B cell (primary cell): ENCODE results near the gene SLC2A6. TPM values are rescaled to one million over a fixed set of nuclear protein-coding genes. Genes with fewer than 3 reads are reported as not detected.

ENCODE experiments used
- ATAC-seq: fragments of 200-7000 bp; cut with Tn5 transposase; one replicate; pipeline ENCODE4 v1.10.0; 2021; ENCODE audit warnings: low read depth, mild to moderate bottlenecking, moderate number of reproducible peaks, moderate library complexity
- CTCF ChIA-PET: fragments of 350-600 bp; sonication (Branson Sonifier 250); formaldehyde crosslinking; loops from one replicate; lab custom pipeline; 2021; ENCODE audit warnings: antibody characterized with exemption, inconsistent platforms; lab: Charles Lee
- POLR2A ChIA-PET: fragments of 350-600 bp; sonication (Branson Sonifier 250); formaldehyde crosslinking; loops from one replicate; lab custom pipeline; 2021; ENCODE audit warnings: antibody characterized with exemption; lab: Charles Lee
- DNase-seq: peaks from one replicate; pipeline ENCODE4 v3.0.0; 2013
- H2AFZ ChIP-seq: 2 replicates; pipeline ENCODE4 v1.6.1; 2012; ENCODE audit warnings: mild to moderate bottlenecking, low read depth, low read length; ENCODE audit not compliant: insufficient read depth, poor library complexity, severe bottlenecking
- H3K27ac ChIP-seq, 2 donors: 1 replicate in 1 of 2; 2 replicates in 1 of 2; pipeline ENCODE4 v1.5.1; 2012 to 2013; ENCODE audit warnings: low read length in 2 of 2, mild to moderate bottlenecking in 2 of 2, moderate library complexity in 1 of 2
- H3K27me3 ChIP-seq, 4 experiments: fragments of 200-600 bp in 1 of 4; sonication (generic) in 1 of 4; replicated peaks in 1 of 4; 1 replicate in 2 of 4; 2 replicates in 2 of 4; pipeline versions ENCODE4 v1.6.1 to v1.7.0; 2013 to 2016; ENCODE audit warnings: low read length in 3 of 4, mild to moderate bottlenecking in 2 of 4, mixed read lengths in 1 of 4, moderate library complexity in 1 of 4; ENCODE audit not compliant: insufficient read depth in 4 of 4, control insufficient read depth in 3 of 4; ENCODE audit errors: control extremely low read depth in 1 of 4
- H3K36me3 ChIP-seq, 2 experiments: replicated peaks in 1 of 2; 1 replicate in 1 of 2; 2 replicates in 1 of 2; pipeline versions ENCODE4 v1.6.1 to v1.7.1; 2013; ENCODE audit warnings: low read length in 1 of 2; ENCODE audit not compliant: insufficient read depth in 2 of 2, control insufficient read depth in 1 of 2; ENCODE audit errors: control extremely low read depth in 1 of 2, extremely low read depth in 1 of 2
- H3K4me1 ChIP-seq, 2 donors: fragments of 200-600 bp in 1 of 2; sonication (generic) in 1 of 2; 1 replicate in 1 of 2; 2 replicates in 1 of 2; pipeline versions ENCODE4 v1.5.1 to v1.6.1; 2013 to 2017; ENCODE audit warnings: low read length in 2 of 2; ENCODE audit not compliant: control insufficient read depth in 2 of 2, insufficient read depth in 2 of 2
- H3K4me2 ChIP-seq: replicated peaks from 2 replicates; pipeline ENCODE3; 2012; ENCODE audit warnings: mild to moderate bottlenecking, low read depth, low read length; ENCODE audit not compliant: poor library complexity, severe bottlenecking
- H3K4me3 ChIP-seq, 5 experiments: fragments of 200-600 bp in 1 of 5; sonication (generic) in 1 of 5; 1 replicate in 3 of 5; 2 replicates in 2 of 5; pipeline versions ENCODE4 v1.5.1 to v1.7.0; 2011 to 2016; ENCODE audit warnings: low read length in 4 of 5, mild to moderate bottlenecking in 4 of 5, low read depth in 2 of 5, control low read depth in 1 of 5, moderate library complexity in 1 of 5; ENCODE audit not compliant: insufficient read depth in 1 of 5; ENCODE audit errors: control extremely low read depth in 1 of 5, extremely low read depth in 1 of 5
- H3K79me2 ChIP-seq: fragments of 200-600 bp; sonication (generic); one replicate; pipeline ENCODE4 v1.6.0; 2016; ENCODE audit warnings: low read length; ENCODE audit not compliant: control insufficient read depth, insufficient read depth
- H3K9ac ChIP-seq: fragments of 200-600 bp; sonication (generic); 2 replicates; pipeline ENCODE4 v1.6.1; 2017; ENCODE audit warnings: mild to moderate bottlenecking, low read length, moderate library complexity
- H3K9me3 ChIP-seq, 3 donors: one replicate each; pipeline versions ENCODE4 v1.6.1 to v1.7.1; 2013; ENCODE audit warnings: low read length in 2 of 3; ENCODE audit not compliant: control insufficient read depth in 2 of 3, insufficient read depth in 1 of 3; ENCODE audit errors: control extremely low read depth in 1 of 3
- H4K20me1 ChIP-seq: 2 replicates; pipeline ENCODE4 v1.6.0; 2012; ENCODE audit warnings: mild to moderate bottlenecking, low read length; ENCODE audit not compliant: insufficient read depth, control insufficient read depth, poor library complexity, severe bottlenecking
- H3K27ac Mint-ChIP-seq: one replicate; pipeline ENCODE4 v1.8.0; 2021; ENCODE audit warnings: mixed read lengths
- H3K27me3 Mint-ChIP-seq: one replicate; pipeline ENCODE4 v1.8.0; 2021; ENCODE audit warnings: mixed read lengths
- H3K4me1 Mint-ChIP-seq: one replicate; pipeline ENCODE4 v1.8.0; 2021; ENCODE audit warnings: mixed read lengths
- H3K4me3 Mint-ChIP-seq: one replicate; pipeline ENCODE4 v1.8.0; 2021; ENCODE audit warnings: mixed read lengths
- H3K9me3 Mint-ChIP-seq: one replicate; pipeline ENCODE4 v1.8.0; 2022; ENCODE audit warnings: mixed read lengths; ENCODE audit not compliant: insufficient read depth
- EZH2 ChIP-seq: IDR thresholded peaks from 2 replicates; pipeline ENCODE4 v1.6.1; 2012; ENCODE audit warnings: borderline replicate concordance, low read depth, mild to moderate bottlenecking, moderate library complexity, low read length; ENCODE audit not compliant: insufficient read depth, poor library complexity, severe bottlenecking
- WGBS: methylation state at CpG from one replicate; pipeline ENCODE4 v1.1.5; 2013; ENCODE audit warnings: missing lambda C conversion rate; ENCODE audit not compliant: insufficient coverage; 5-methylcytosine and 5-hydroxymethylcytosine counted together
- intact Hi-C: fragments of 100-400 bp; cut with micrococcal nuclease; formaldehyde crosslinking; loops from one replicate; pipeline ENCODE4 v1.10.0; 2022
- polyA plus RNA-seq: library from polyadenylated mRNA; depleted of rRNA; stranded (reverse); fragments of >200 nt; gene quantifications from 2 replicates; pipeline ENCODE4 v1.2.3, GENCODE V29; 2012
- total RNA-seq, 2 donors: library from RNA; stranded (reverse); fragments of 120-200 nt in 1 of 2; gene quantifications; 1 replicate in 1 of 2; 2 replicates in 1 of 2; pipeline versions ENCODE4 v1.2.3 to v1.2.4, GENCODE V29; 2013 to 2022
- TF ChIP-seq, protein P1 (sequence below): fragments of 200-600 bp; IDR thresholded peaks from one replicate; pipeline ENCODE4 v1.8.0; 2022; ENCODE audit warnings: antibody characterized with exemption, mild to moderate bottlenecking

SLC2A6 gene
- total and polyA plus RNA-seq, 2 donors (not counting 1 experiment from before 2014, with no cell fraction given): 51.8 to 108 TPM

GRCh38 chr9:133425049-133425632 is 53.8 kb downstream of the SLC2A6 start:
- no peak for ATAC-seq
- Histone ChIP-seq H3K79me2 (no peaks in the 10 kb centered on the region), H4K20me1 (no peaks in the 10 kb centered on the region), H3K4me2 (no peak overlapping the region), H3K4me1 (peaks cover 26 to 35% of the 10 kb centered on the region in 2 donors), H3K27ac (no peak overlapping the region), H3K36me3 (no peaks in the 10 kb centered on the region), H3K9ac (no peak overlapping the region), H3K27me3 (peaks cover 0 to 21% (median 5%) of the 10 kb centered on the region in 4 experiments), H3K4me3 (no peak overlapping the region), H3K9me3 (peaks cover 0 to 5% (median 0%) of the 10 kb centered on the region in 3 donors), H2AFZ (no peak overlapping the region)
- Mint-ChIP-seq H3K27me3 (peaks cover 14% of the 10 kb centered on the region), H3K4me3 (no peak overlapping the region), H3K9me3 (no peaks in the 10 kb centered on the region), H3K4me1 (peaks cover 27% of the 10 kb centered on the region), H3K27ac (no peak overlapping the region)
- 92% methylated on average over 22 of the region's 22 CpGs for WGBS
- ChIA-PET POLR2A (interaction anchor here (1.0 kb wide), 1 partner anchor 25 kb away, joined by 3 read pairs; no protein-coding TSS in a partner anchor), CTCF (no interaction called here)
- TF ChIP-seq, protein P1, sequence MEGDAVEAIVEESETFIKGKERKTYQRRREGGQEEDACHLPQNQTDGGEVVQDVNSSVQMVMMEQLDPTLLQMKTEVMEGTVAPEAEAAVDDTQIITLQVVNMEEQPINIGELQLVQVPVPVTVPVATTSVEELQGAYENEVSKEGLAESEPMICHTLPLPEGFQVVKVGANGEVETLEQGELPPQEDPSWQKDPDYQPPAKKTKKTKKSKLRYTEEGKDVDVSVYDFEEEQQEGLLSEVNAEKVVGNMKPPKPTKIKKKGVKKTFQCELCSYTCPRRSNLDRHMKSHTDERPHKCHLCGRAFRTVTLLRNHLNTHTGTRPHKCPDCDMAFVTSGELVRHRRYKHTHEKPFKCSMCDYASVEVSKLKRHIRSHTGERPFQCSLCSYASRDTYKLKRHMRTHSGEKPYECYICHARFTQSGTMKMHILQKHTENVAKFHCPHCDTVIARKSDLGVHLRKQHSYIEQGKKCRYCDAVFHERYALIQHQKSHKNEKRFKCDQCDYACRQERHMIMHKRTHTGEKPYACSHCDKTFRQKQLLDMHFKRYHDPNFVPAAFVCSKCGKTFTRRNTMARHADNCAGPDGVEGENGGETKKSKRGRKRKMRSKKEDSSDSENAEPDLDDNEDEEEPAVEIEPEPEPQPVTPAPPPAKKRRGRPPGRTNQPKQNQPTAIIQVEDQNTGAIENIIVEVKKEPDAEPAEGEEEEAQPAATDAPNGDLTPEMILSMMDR: no peak
- no peak for TF ChIP-seq EZH2
- DNase-seq: no peak
- intact Hi-C loops: no loop called here

GRCh38 chr9:133424187-133424586 is 54.7 kb downstream of the SLC2A6 start:
- H3K9ac ChIP-seq: no peak overlapping the region
- ATAC-seq (no peak), DNase-seq (no peak)
- intact Hi-C loops: no loop called here
- H3K9me3 ChIP-seq: peaks cover 0 to 7% (median 0%) of the 10 kb centered on the region in 3 donors
- peaks cover 25 to 37% of the 10 kb centered on the region in 2 donors for H3K4me1 ChIP-seq
- H3K4me3 ChIP-seq: no peak overlapping the region
- Mint-ChIP-seq H3K27ac (no peak overlapping the region), H3K9me3 (peaks cover 2% of the 10 kb centered on the region), H3K27me3 (peaks cover 14% of the 10 kb centered on the region), H3K4me3 (no peak overlapping the region), H3K4me1 (peaks cover 28% of the 10 kb centered on the region)
- H3K4me2 ChIP-seq: no peak overlapping the region
- 100% methylated on average over 4 of the region's 12 CpGs for WGBS
- no peak overlapping the region for H3K27ac ChIP-seq
- no peaks in the 10 kb centered on the region for H3K36me3 ChIP-seq
- ChIA-PET POLR2A (no interaction called here), CTCF (no interaction called here)
- H4K20me1 ChIP-seq: no peaks in the 10 kb centered on the region
- TF ChIP-seq, protein P1: no peak
- no peak for TF ChIP-seq EZH2
- no peaks in the 10 kb centered on the region for H3K79me2 ChIP-seq
- H2AFZ ChIP-seq: no peak overlapping the region
- peaks cover 0 to 21% (median 5%) of the 10 kb centered on the region in 4 experiments for H3K27me3 ChIP-seq
